Neural cell (in vitro differentiated cells): ENCODE results near the gene CDNF. TPM values are rescaled to one million over a fixed set of nuclear protein-coding genes. Genes with fewer than 3 reads are reported as not detected.

ENCODE experiments used
- H2AFZ ChIP-seq: fragments of 200-600, 300-800 bp; sonication (generic), shearing (Covaris generic); 2 replicates; pipeline ENCODE4 v1.6.0; 2014; ENCODE audit warnings: low read depth, mild to moderate bottlenecking, antibody characterized with exemption, low read length, moderate library complexity
- H3F3A ChIP-seq: fragments of 200-600 bp; shearing (Covaris generic); 2 replicates; pipeline ENCODE4 v1.6.1; 2016; ENCODE audit warnings: mild to moderate bottlenecking, moderate library complexity, mixed read lengths, antibody characterized with exemption, low read length; ENCODE audit not compliant: insufficient read depth, poor library complexity, severe bottlenecking
- H3K27ac ChIP-seq: fragments of 200-600, 300-800 bp; sonication (generic), shearing (Covaris generic); 2 replicates; pipeline ENCODE4 v1.5.1; 2014; ENCODE audit warnings: mild to moderate bottlenecking, low read length, moderate library complexity
- H3K27me3 ChIP-seq: fragments of 300-800, 200-600 bp; sonication (generic), shearing (Covaris generic); 2 replicates; pipeline ENCODE4 v1.6.0; 2014; ENCODE audit warnings: mild to moderate bottlenecking, low read depth, low read length, moderate library complexity; ENCODE audit not compliant: insufficient read depth
- H3K36me3 ChIP-seq: fragments of 300-800, 200-600 bp; sonication (generic), shearing (Covaris generic); 2 replicates; pipeline ENCODE4 v1.5.1; 2014; ENCODE audit warnings: mild to moderate bottlenecking, antibody characterized with exemption, low read length, moderate library complexity; ENCODE audit not compliant: insufficient read depth
- H3K4me2 ChIP-seq: fragments of 300-800, 200-600 bp; sonication (generic), shearing (Covaris generic); 2 replicates; pipeline ENCODE4 v1.6.0; 2014; ENCODE audit warnings: mild to moderate bottlenecking, low read length
- H3K4me3 ChIP-seq: fragments of 300-800, 200-600 bp; sonication (generic), shearing (Covaris generic); 2 replicates; pipeline ENCODE4 v1.5.1; 2014; ENCODE audit warnings: mild to moderate bottlenecking, low read length, moderate library complexity
- H3K79me2 ChIP-seq: fragments of 200-600 bp; shearing (Covaris generic); replicated peaks from 2 replicates; pipeline ENCODE4 v1.6.0; 2014; ENCODE audit warnings: mild to moderate bottlenecking, low read length, moderate library complexity; ENCODE audit not compliant: insufficient read depth
- H3K9ac ChIP-seq: fragments of 300-800, 200-600 bp; sonication (generic), shearing (Covaris generic); 2 replicates; pipeline ENCODE4 v1.6.1; 2016; ENCODE audit warnings: mild to moderate bottlenecking, low read length, mixed read lengths
- H3K9me2 ChIP-seq: fragments of 200-600 bp; shearing (Covaris generic); 2 replicates; pipeline ENCODE4 v1.6.1; 2016; ENCODE audit warnings: mild to moderate bottlenecking, low read length, mixed read lengths; ENCODE audit not compliant: insufficient read depth
- H3K9me3 ChIP-seq: fragments of 200-600, 300-800 bp; sonication (generic), shearing (Covaris generic); 2 replicates; pipeline ENCODE4 v1.6.1; 2016; ENCODE audit warnings: mild to moderate bottlenecking, mixed run types, low read length, moderate library complexity, mixed read lengths
- H4K20me1 ChIP-seq: fragments of 200-600 bp; shearing (Covaris generic); 2 replicates; pipeline ENCODE4 v1.6.1; 2016; ENCODE audit warnings: mild to moderate bottlenecking, mixed run types; ENCODE audit not compliant: insufficient read depth
- CTCF ChIP-seq: fragments of 450-650 bp; IDR thresholded peaks from 2 replicates; pipeline ENCODE4 v1.5.1; 2014; ENCODE audit warnings: antibody characterized with exemption, mild to moderate bottlenecking, moderate library complexity; ENCODE audit not compliant: poor library complexity, severe bottlenecking
- EP300 ChIP-seq: fragments of 450-650 bp; conservative IDR thresholded peaks from 2 replicates; pipeline ENCODE4 v1.6.1; 2014; ENCODE audit warnings: antibody characterized with exemption, mild to moderate bottlenecking, moderate library complexity; ENCODE audit not compliant: poor library complexity, severe bottlenecking
- EZH2 ChIP-seq: fragments of 200-600, 300-800 bp; shearing (Covaris generic), sonication (generic); IDR thresholded peaks from 2 replicates; pipeline ENCODE4 v1.6.1; 2014; ENCODE audit warnings: antibody characterized with exemption, low read length, borderline replicate concordance, mild to moderate bottlenecking; ENCODE audit not compliant: insufficient read depth, poor library complexity, severe bottlenecking
- MXI1 ChIP-seq: fragments of 450-650 bp; conservative IDR thresholded peaks from 2 replicates; pipeline ENCODE4 v1.6.1; 2014; ENCODE audit warnings: antibody characterized with exemption, mild to moderate bottlenecking; ENCODE audit not compliant: poor library complexity, severe bottlenecking
- POLR2AphosphoS5 ChIP-seq: IDR thresholded peaks from 2 replicates; pipeline ENCODE4 v1.6.1; 2012
- RAD21 ChIP-seq: fragments of 450-650 bp; conservative IDR thresholded peaks from 2 replicates; pipeline ENCODE4 v1.6.1; 2014; ENCODE audit warnings: antibody characterized with exemption, mild to moderate bottlenecking, moderate library complexity
- REST ChIP-seq: IDR thresholded peaks from 2 replicates; pipeline ENCODE4 v1.6.1; 2012; ENCODE audit warnings: borderline replicate concordance
- SMC3 ChIP-seq: fragments of 450-650 bp; conservative IDR thresholded peaks from 2 replicates; pipeline ENCODE4 v1.6.1; 2014; ENCODE audit warnings: antibody characterized with exemption, mild to moderate bottlenecking, moderate library complexity; ENCODE audit not compliant: poor library complexity
- TAF1 ChIP-seq: IDR thresholded peaks from 2 replicates; pipeline ENCODE4 v1.6.1; 2012; ENCODE audit warnings: low read depth
- polyA plus RNA-seq: library from polyadenylated mRNA; depleted of rRNA; stranded (reverse); fragments of >200 nt; gene quantifications from 2 replicates; pipeline ENCODE4 v1.2.3, GENCODE V29; 2014

CDNF gene
- polyA plus RNA-seq, 1 donor from 2014 or later: 1.5 TPM

GRCh38 chr10:14822879-14823755 is 14.7 kb downstream of the CDNF start:
- Histone ChIP-seq H3F3A (no peaks in the 10 kb centered on the region), H3K9me2 (no peaks in the 10 kb centered on the region), H3K79me2 (no peaks in the 10 kb centered on the region), H3K36me3 (no peaks in the 10 kb centered on the region), H3K9me3 (no peaks in the 10 kb centered on the region), H4K20me1 (no peaks in the 10 kb centered on the region), H3K9ac (no peak overlapping the region), H3K4me2 (no peak overlapping the region), H3K4me3 (no peak overlapping the region), H3K27me3 (no peaks in the 10 kb centered on the region), H3K27ac (no peak overlapping the region), H2AFZ (no peak overlapping the region)
- TF ChIP-seq SMC3 (peak; percentile 79), MXI1 (no peak), CTCF (peak; percentile 72), RAD21 (peak; percentile 76), EP300 (no peak), TAF1 (no peak), REST (no peak)

GRCh38 chr10:14821635-14822375 is 16.0 kb downstream of the CDNF start:
- Histone ChIP-seq H3K79me2 (no peaks in the 10 kb centered on the region), H3K36me3 (no peaks in the 10 kb centered on the region), H3K27me3 (no peaks in the 10 kb centered on the region), H3K4me2 (no peak overlapping the region), H3K27ac (no peak overlapping the region), H3K4me3 (no peak overlapping the region), H4K20me1 (no peaks in the 10 kb centered on the region), H3F3A (no peaks in the 10 kb centered on the region), H2AFZ (no peak overlapping the region), H3K9me2 (no peaks in the 10 kb centered on the region), H3K9ac (no peak overlapping the region), H3K9me3 (no peaks in the 10 kb centered on the region)
- TF ChIP-seq TAF1 (no peak), REST (no peak), EP300 (no peak), RAD21 (no peak), POLR2AphosphoS5 (no peak), CTCF (no peak), SMC3 (no peak), EZH2 (no peak), MXI1 (no peak)
